ENCODE results near the gene GALNT3.

GALNT3 gene

GRCh38 chr2:165779706-165780105, 14.3 kb downstream of the GALNT3 start:
- H3K27me3 Mint-ChIP-seq, result no peaks in the 10 kb centered on the region
- H3K4me1 Mint-ChIP-seq, result peaks cover 6% of the 10 kb centered on the region
- H3K4me3 Mint-ChIP-seq, result no peak overlapping the region
- DNase-seq (no peak), ATAC-seq (no peak)
- H3K9me3 Mint-ChIP-seq, result peaks cover 13% of the 10 kb centered on the region
- H3K36me3 Mint-ChIP-seq (ENCODE audit: low read depth), result peaks cover 5% of the 10 kb centered on the region
- H3K27ac Mint-ChIP-seq, result no peak overlapping the region

GRCh38 chr2:165778653-165779451, 15.2 kb downstream of the GALNT3 start:
- no peak for DNase-seq
- ATAC-seq, result no peak
- Mint-ChIP-seq H3K36me3 (ENCODE audit: low read depth) (peaks cover 5% of the 10 kb centered on the region), H3K4me1 (peaks cover 6% of the 10 kb centered on the region), H3K9me3 (peaks cover 13% of the 10 kb centered on the region), H3K4me3 (no peak overlapping the region), H3K27ac (no peak overlapping the region), H3K27me3 (no peaks in the 10 kb centered on the region)

GRCh38 chr2:165778187-165778556, 15.9 kb downstream of the GALNT3 start:
- ATAC-seq (no peak), DNase-seq (no peak)
- Mint-ChIP-seq H3K27me3 (no peaks in the 10 kb centered on the region), H3K9me3 (peaks cover 20% of the 10 kb centered on the region), H3K4me3 (no peak overlapping the region), H3K36me3 (ENCODE audit: low read depth) (peaks cover 5% of the 10 kb centered on the region), H3K27ac (no peak overlapping the region), H3K4me1 (peaks cover 9% of the 10 kb centered on the region)

GRCh38 chr2:165777522-165778186, 16.4 kb downstream of the GALNT3 start:
- DNase-seq (no peak), ATAC-seq (no peak)
- no peak overlapping the region for H3K4me3 Mint-ChIP-seq
- no peak overlapping the region for H3K27ac Mint-ChIP-seq
- H3K4me1 Mint-ChIP-seq, result peaks cover 14% of the 10 kb centered on the region
- peaks cover 21% of the 10 kb centered on the region for H3K9me3 Mint-ChIP-seq
- no peaks in the 10 kb centered on the region for H3K27me3 Mint-ChIP-seq
- H3K36me3 Mint-ChIP-seq (ENCODE audit: low read depth), result peaks cover 8% of the 10 kb centered on the region

GRCh38 chr2:165776796-165777195, 17.3 kb downstream of the GALNT3 start:
- no peak overlapping the region for H3K4me3 Mint-ChIP-seq
- no peaks in the 10 kb centered on the region for H3K27me3 Mint-ChIP-seq
- no peak overlapping the region for H3K27ac Mint-ChIP-seq
- H3K4me1 Mint-ChIP-seq, result peaks cover 17% of the 10 kb centered on the region
- peaks cover 8% of the 10 kb centered on the region for H3K36me3 Mint-ChIP-seq (ENCODE audit: low read depth)
- peaks cover 21% of the 10 kb centered on the region for H3K9me3 Mint-ChIP-seq
- ATAC-seq (no peak), DNase-seq (no peak)

- Mint-ChIP-seq H3K4me3 (no peak overlapping the region), H3K9me3 (peaks cover 21% of the 10 kb centered on the region), H3K36me3 (ENCODE audit: low read depth) (peaks cover 10% of the 10 kb centered on the region), H3K27me3 (no peaks in the 10 kb centered on the region), H3K27ac (no peak overlapping the region), H3K4me1 (peaks cover 17% of the 10 kb centered on the region)
- ATAC-seq (no peak), DNase-seq (no peak)
These were observed 18.0 kb downstream of the GALNT3 start for GRCh38 chr2:165776013-165776412.

GRCh38 chr2:165773684-165774083, 20.4 kb downstream of the GALNT3 start:
- Mint-ChIP-seq H3K4me1 (peaks cover 17% of the 10 kb centered on the region), H3K36me3 (ENCODE audit: low read depth) (peaks cover 4% of the 10 kb centered on the region), H3K27ac (no peak overlapping the region), H3K9me3 (peaks cover 8% of the 10 kb centered on the region), H3K4me3 (no peak overlapping the region), H3K27me3 (no peaks in the 10 kb centered on the region)
- ATAC-seq (no peak), DNase-seq (no peak)

- Mint-ChIP-seq H3K36me3 (ENCODE audit: low read depth) (peaks cover 4% of the 10 kb centered on the region), H3K9me3 (peaks cover 8% of the 10 kb centered on the region), H3K27me3 (no peaks in the 10 kb centered on the region), H3K4me3 (no peak overlapping the region), H3K4me1 (peaks cover 11% of the 10 kb centered on the region), H3K27ac (no peak overlapping the region)
- ATAC-seq, result no peak
- no peak for DNase-seq
These were observed 21.9 kb downstream of the GALNT3 start for GRCh38 chr2:165772183-165772582.

GRCh38 chr2:165766326-165766927, 27.6 kb downstream of the GALNT3 start:
- H3K36me3 Mint-ChIP-seq (ENCODE audit: low read depth), result peaks cover 1% of the 10 kb centered on the region
- H3K4me1 Mint-ChIP-seq, result no peaks in the 10 kb centered on the region
- H3K27me3 Mint-ChIP-seq, result no peaks in the 10 kb centered on the region
- no peak for DNase-seq
- H3K9me3 Mint-ChIP-seq, result no peaks in the 10 kb centered on the region
- no peak overlapping the region for H3K27ac Mint-ChIP-seq
- ATAC-seq, result no peak
- no peak overlapping the region for H3K4me3 Mint-ChIP-seq

- H3K4me1 Mint-ChIP-seq, result no peaks in the 10 kb centered on the region
- no peak for ATAC-seq
These were observed 31.3 kb downstream of the GALNT3 start for GRCh38 chr2:165762723-165763122.

GRCh38 chr2:165757906-165758675, 36.0 kb downstream of the GALNT3 start:
- Mint-ChIP-seq H3K36me3 (ENCODE audit: low read depth) (no peaks in the 10 kb centered on the region), H3K27ac (no peak overlapping the region), H3K27me3 (no peaks in the 10 kb centered on the region), H3K4me1 (no peaks in the 10 kb centered on the region), H3K9me3 (no peaks in the 10 kb centered on the region), H3K4me3 (no peak overlapping the region)
- no peak for DNase-seq
- no peak for ATAC-seq

More at GRCh38 chr2:165762723-165763122, 31.3 kb downstream of the GALNT3 start:
- no peak overlapping the region for H3K4me3 Mint-ChIP-seq
- DNase-seq, result no peak
- H3K27ac Mint-ChIP-seq, result no peak overlapping the region
- no peaks in the 10 kb centered on the region for H3K9me3 Mint-ChIP-seq
- no peaks in the 10 kb centered on the region for H3K36me3 Mint-ChIP-seq (ENCODE audit: low read depth)
- no peaks in the 10 kb centered on the region for H3K27me3 Mint-ChIP-seq

- Mint-ChIP-seq H3K27ac (no peak overlapping the region), H3K9me3 (no peaks in the 10 kb centered on the region), H3K36me3 (ENCODE audit: low read depth) (no peaks in the 10 kb centered on the region), H3K27me3 (no peaks in the 10 kb centered on the region), H3K4me1 (peaks cover 2% of the 10 kb centered on the region), H3K4me3 (no peak overlapping the region)
- DNase-seq (no peak), ATAC-seq (no peak)
These were observed 47.5 kb downstream of the GALNT3 start for GRCh38 chr2:165746501-165746900.

GRCh38 chr2:165745916-165746315, 48.1 kb downstream of the GALNT3 start:
- H3K36me3 Mint-ChIP-seq (ENCODE audit: low read depth), result no peaks in the 10 kb centered on the region
- no peak overlapping the region for H3K27ac Mint-ChIP-seq
- no peaks in the 10 kb centered on the region for H3K9me3 Mint-ChIP-seq
- no peak overlapping the region for H3K4me3 Mint-ChIP-seq
- DNase-seq (no peak), ATAC-seq (no peak)
- peaks cover 2% of the 10 kb centered on the region for H3K4me1 Mint-ChIP-seq
- no peaks in the 10 kb centered on the region for H3K27me3 Mint-ChIP-seq

GRCh38 chr2:165743442-165743841, 50.6 kb downstream of the GALNT3 start:
- H3K4me3 Mint-ChIP-seq, result no peak overlapping the region
- peak; percentile 46 for ATAC-seq
- no peak overlapping the region for H3K27ac Mint-ChIP-seq
- peaks cover 2% of the 10 kb centered on the region for H3K4me1 Mint-ChIP-seq
- H3K9me3 Mint-ChIP-seq, result peaks cover 4% of the 10 kb centered on the region
- no peaks in the 10 kb centered on the region for H3K27me3 Mint-ChIP-seq
- no peak for DNase-seq
- no peaks in the 10 kb centered on the region for H3K36me3 Mint-ChIP-seq (ENCODE audit: low read depth)

Data from activated naive CD8-positive, alpha-beta T cell treated with anti-CD3 and anti-CD28 coated beads, Interleukin-2, amount 50 U/mL, for 24 hours (primary cell).